ENCODE data around the gene PIF1.

The PIF1 gene

DNA sequence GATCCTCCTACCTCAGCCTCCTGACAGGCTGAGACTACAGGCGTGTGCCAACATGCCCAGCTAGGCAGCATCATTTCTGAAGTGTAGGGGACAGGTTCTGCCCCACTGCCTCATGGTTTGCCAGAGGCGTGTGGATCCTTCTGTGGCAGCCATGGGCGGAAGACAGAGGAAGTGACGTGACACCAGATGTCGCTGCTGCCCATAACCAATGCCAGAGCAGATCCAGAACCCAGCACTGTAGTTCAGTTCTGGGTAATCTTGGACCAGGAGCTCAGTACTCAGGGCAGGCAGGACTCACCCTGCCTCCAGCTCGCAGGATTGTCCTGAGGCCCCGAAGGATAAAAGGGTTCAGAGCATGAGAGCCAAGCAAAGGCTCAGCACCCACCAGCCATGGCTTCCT is 58.2 kb downstream of the PIF1 start:
- TF ChIP-seq, protein P1, sequence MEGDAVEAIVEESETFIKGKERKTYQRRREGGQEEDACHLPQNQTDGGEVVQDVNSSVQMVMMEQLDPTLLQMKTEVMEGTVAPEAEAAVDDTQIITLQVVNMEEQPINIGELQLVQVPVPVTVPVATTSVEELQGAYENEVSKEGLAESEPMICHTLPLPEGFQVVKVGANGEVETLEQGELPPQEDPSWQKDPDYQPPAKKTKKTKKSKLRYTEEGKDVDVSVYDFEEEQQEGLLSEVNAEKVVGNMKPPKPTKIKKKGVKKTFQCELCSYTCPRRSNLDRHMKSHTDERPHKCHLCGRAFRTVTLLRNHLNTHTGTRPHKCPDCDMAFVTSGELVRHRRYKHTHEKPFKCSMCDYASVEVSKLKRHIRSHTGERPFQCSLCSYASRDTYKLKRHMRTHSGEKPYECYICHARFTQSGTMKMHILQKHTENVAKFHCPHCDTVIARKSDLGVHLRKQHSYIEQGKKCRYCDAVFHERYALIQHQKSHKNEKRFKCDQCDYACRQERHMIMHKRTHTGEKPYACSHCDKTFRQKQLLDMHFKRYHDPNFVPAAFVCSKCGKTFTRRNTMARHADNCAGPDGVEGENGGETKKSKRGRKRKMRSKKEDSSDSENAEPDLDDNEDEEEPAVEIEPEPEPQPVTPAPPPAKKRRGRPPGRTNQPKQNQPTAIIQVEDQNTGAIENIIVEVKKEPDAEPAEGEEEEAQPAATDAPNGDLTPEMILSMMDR (IDR thresholded peaks at IDR 0.05): no peak
- H3K4me3 ChIP-seq: no peak overlapping the region
- intact Hi-C loops (cut with DNase I; ENCODE audit: low total_unique reads): no loop called here
- peaks cover 0 to 60% (median 5%) of the 10 kb centered on the region in 4 donors for H3K4me1 ChIP-seq
- no peaks in the 10 kb centered on the region for H3K9me3 ChIP-seq
- peak overlapping the region; percentile 59 to 88 for H3K27ac ChIP-seq
- no peaks in the 10 kb centered on the region for H3K36me3 ChIP-seq
- H3K27me3 ChIP-seq: no peaks in the 10 kb centered on the region
- no peak for DNase-seq

DNA sequence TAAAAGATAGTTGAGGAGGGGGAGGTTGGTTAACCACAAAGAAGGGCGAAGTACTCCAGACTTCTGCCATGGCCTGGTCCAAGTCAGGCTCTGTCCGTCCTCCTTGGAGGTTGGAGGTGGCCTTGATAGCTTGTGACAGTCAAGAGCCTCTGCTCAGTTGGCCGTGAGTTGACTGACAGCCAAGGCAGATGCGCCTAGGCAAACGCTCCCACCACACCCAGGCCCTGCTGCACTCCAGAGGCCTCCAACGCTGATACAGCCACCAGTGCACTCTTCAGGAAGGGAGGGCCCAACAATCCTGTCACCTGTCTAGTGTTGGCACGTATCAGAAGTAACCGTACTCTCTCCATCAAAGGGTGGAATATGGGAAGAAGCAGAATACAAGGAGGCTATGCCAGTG is 59.4 kb downstream of the PIF1 start:
- intact Hi-C loops (cut with DNase I; ENCODE audit: low total_unique reads): no loop called here
- Histone ChIP-seq H3K27me3 (no peaks in the 10 kb centered on the region), H3K9me3 (no peaks in the 10 kb centered on the region), H3K27ac (peak overlapping the region; percentile 31 to 88), H3K36me3 (no peaks in the 10 kb centered on the region), H3K4me1 (peaks cover 0 to 62% (median 7%) of the 10 kb centered on the region in 4 donors), H3K4me3 (no peak overlapping the region)
- TF ChIP-seq, protein P1 (IDR thresholded peaks at IDR 0.05): no peak
- no peak for DNase-seq
